Activated naive CD8-positive, alpha-beta T cell treated with anti-CD3 and anti-CD28 coated beads, Interleukin-2, amount 50 U/mL, for 24 hours (primary cell): Measurements from ENCODE around the gene PRKCD.

Experiments used
- ATAC-seq: fragments of 150-1000 bp; cut with Tn5 transposase; one replicate; pipeline ENCODE4 v1.10.0; 2021
- DNase-seq: peaks from one replicate; pipeline ENCODE4 v3.0.0; 2021
- H3K27ac Mint-ChIP-seq: one replicate; pipeline ENCODE4 v1.8.0; 2021; ENCODE audit warnings: mild to moderate bottlenecking, mixed read lengths
- H3K27me3 Mint-ChIP-seq: one replicate; pipeline ENCODE4 v1.8.0; 2021; ENCODE audit warnings: mixed read lengths
- H3K36me3 Mint-ChIP-seq: one replicate; pipeline ENCODE4 v1.8.0; 2021; ENCODE audit warnings: low read depth, mixed read lengths
- H3K4me1 Mint-ChIP-seq: one replicate; pipeline ENCODE4 v1.8.0; 2021; ENCODE audit warnings: mixed read lengths
- H3K4me3 Mint-ChIP-seq: one replicate; pipeline ENCODE4 v1.8.0; 2021; ENCODE audit warnings: mild to moderate bottlenecking, moderate library complexity, mixed read lengths
- H3K9me3 Mint-ChIP-seq: one replicate; pipeline ENCODE4 v1.8.0; 2021; ENCODE audit warnings: mixed read lengths

The PRKCD gene

DNA sequence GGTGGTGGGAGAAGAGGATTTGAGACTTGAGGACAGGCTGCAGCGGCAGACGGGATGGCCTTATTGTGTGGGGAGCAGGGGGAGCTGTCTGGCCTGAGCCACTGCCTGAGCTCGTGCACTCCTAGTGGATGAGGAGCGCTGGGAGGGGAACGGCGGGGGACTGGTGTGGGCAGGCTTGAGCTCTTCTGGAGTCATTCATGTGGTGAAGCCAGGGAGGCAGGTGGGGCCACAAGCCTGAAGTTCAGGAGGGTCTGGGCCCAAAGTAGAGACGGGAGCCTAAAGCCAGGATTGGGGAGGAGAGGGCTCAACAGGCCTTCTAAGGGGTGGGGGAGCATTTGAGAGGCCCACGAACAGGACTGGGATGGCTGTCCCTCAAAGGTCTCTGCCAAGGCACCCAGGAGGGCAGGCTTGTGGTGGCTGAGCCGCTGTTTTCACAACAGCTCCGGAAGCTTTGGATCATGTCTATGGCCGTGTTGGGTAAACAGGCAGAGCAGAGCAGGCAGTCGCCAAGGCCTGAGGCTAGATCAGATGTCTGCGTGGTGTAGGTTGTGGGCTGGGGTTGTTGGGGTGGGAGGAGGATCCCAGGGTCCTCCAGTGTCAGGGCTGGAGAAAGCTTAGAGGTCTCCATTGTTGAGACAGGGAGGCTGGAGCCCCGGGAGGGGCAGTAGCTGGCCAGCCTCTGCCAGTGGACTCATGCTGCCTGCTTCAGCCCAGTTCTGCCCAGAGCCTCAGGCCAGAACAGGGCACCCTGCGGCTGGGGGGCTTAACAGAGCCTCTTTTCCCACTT is 8.2 kb downstream of the PRKCD start:
- no peaks in the 10 kb centered on the region for H3K9me3 Mint-ChIP-seq
- H3K4me3 Mint-ChIP-seq = no peak overlapping the region
- peaks cover 41% of the 10 kb centered on the region for H3K4me1 Mint-ChIP-seq
- ATAC-seq (no peak), DNase-seq (no peak)
- no peaks in the 10 kb centered on the region for H3K36me3 Mint-ChIP-seq
- no peak overlapping the region for H3K27ac Mint-ChIP-seq
- H3K27me3 Mint-ChIP-seq = no peaks in the 10 kb centered on the region

DNA sequence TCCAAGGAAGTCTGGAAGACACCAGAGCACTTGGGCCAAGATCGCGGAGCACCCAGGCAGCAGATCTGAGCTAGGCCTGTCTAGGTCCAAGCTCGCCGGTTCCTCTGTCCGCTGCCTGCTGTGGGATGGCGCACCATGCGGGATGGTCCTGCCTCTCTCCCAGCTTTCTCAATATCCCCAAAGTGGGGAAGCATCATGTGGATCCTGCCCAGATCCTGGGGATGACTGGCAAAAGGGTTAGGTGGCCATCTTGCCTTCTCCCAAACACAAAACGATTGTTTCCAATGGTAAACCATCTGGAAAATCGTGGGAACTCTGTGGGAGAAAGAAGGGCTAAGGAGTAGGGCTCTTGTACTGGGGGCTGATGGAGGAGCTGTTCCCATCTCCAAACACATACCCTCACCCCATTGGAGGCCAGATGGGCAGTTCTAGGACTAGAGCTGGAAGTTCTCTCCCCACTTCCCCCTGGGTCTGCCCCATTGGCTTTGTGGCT is 8.9 kb downstream of the PRKCD start:
- DNase-seq (no peak), ATAC-seq (no peak)
- H3K27me3 Mint-ChIP-seq = no peaks in the 10 kb centered on the region
- peak overlapping the region; percentile 31 for H3K27ac Mint-ChIP-seq
- no peaks in the 10 kb centered on the region for H3K9me3 Mint-ChIP-seq
- no peak overlapping the region for H3K4me3 Mint-ChIP-seq
- peaks cover 41% of the 10 kb centered on the region for H3K4me1 Mint-ChIP-seq
- no peaks in the 10 kb centered on the region for H3K36me3 Mint-ChIP-seq

DNA sequence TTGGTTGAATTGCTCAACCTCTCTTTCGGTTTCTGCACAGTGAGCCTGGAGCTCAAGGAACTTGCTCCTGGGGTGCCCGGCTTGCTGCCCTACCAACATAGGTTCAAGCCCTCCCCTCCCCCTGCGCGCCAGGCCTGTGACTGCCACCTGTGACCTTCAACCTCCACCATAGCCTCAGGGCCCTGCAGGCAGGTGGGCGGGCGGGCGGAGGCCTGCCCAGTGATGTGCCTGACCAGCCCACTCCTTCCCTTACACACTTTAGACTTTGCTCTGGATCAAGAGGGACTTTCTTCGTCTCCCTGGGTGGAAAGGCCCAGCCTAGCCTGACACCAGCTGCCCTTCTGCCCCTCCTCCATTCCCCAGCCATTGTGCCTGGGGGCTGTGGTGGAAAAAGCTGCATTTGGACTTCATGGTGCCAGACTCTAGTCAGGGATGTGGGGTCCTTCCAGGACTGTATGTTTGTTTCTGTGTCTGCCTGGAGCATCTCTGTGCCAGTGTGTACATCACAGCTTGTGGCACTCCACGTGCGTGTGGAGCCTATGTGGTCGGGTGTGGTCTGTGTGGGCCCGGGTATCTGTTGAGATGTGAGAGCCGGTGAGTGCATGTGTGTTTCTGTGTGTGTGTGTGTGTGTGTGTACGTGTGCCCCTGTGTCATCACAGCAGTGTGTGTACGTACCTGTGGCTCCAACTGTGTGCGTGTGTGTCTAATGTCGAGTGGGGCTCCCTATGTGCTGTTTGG is 9.5 kb downstream of the PRKCD start:
- Mint-ChIP-seq H3K36me3 (no peaks in the 10 kb centered on the region), H3K27ac (peak overlapping the region; percentile 16), H3K4me3 (no peak overlapping the region), H3K4me1 (peaks cover 41% of the 10 kb centered on the region), H3K27me3 (no peaks in the 10 kb centered on the region), H3K9me3 (no peaks in the 10 kb centered on the region)
- ATAC-seq (peak; percentile 53), DNase-seq (peak; percentile 41)

DNA sequence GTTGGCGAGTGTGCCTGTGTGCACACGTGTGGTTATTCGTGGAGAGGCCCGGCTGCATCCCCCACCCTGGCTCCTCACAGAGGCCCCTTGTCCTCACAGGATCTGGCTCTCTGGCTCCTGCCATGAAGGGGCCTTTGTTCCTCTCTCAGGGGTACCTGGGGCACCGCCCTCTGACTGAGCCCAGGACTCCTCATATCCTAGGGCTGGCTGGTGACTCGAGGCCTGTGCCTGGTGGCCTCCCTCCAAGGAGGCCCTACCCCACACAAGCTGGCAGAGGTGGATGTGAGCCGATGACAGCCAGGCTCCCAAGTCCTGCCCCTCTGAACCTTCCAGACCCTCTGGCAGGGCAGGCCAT is 10.0 kb downstream of the PRKCD start:
- no peak for ATAC-seq
- Mint-ChIP-seq H3K4me3 (no peak overlapping the region), H3K27me3 (no peaks in the 10 kb centered on the region), H3K27ac (peak overlapping the region; percentile 16), H3K36me3 (no peaks in the 10 kb centered on the region), H3K9me3 (no peaks in the 10 kb centered on the region), H3K4me1 (peaks cover 41% of the 10 kb centered on the region)
- DNase-seq = no peak

DNA sequence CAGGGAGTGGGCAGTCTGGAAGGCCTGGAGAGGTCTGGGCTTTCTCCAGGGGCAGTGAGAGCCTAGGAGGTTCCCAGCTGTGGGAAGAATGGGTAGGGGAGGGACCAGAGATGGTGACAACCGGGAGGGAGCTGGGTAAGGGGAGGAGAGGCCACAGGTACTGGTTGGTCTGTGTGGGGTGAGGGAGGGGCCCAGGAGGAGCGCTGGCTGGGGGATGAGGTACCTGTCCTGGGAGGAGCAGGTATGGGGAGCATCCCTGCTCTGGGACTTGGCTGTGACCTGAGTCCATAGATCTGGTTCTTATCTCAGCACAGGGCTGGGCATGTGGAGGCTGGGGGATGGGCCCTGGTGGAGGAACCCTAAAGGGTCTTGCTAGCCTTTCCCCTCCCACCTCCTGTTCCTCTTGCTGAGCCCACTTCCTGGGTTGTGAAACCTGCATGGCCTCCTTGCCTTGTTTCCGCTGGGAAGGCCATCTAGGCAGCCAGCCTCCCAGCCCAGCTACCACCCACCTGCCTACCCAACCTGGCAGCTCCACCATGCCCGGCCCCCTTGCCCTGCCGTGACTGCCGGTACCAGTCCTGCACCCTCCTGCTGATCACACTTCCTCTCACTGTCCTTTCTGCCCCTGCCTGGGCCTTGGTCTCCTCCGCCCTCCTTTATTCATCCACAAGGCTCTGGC is 11.0 kb downstream of the PRKCD start:
- H3K4me3 Mint-ChIP-seq = no peak overlapping the region
- ATAC-seq (no peak), DNase-seq (no peak)
- H3K4me1 Mint-ChIP-seq = peaks cover 37% of the 10 kb centered on the region
- no peaks in the 10 kb centered on the region for H3K9me3 Mint-ChIP-seq
- H3K27me3 Mint-ChIP-seq = no peaks in the 10 kb centered on the region
- no peaks in the 10 kb centered on the region for H3K36me3 Mint-ChIP-seq
- no peak overlapping the region for H3K27ac Mint-ChIP-seq

DNA sequence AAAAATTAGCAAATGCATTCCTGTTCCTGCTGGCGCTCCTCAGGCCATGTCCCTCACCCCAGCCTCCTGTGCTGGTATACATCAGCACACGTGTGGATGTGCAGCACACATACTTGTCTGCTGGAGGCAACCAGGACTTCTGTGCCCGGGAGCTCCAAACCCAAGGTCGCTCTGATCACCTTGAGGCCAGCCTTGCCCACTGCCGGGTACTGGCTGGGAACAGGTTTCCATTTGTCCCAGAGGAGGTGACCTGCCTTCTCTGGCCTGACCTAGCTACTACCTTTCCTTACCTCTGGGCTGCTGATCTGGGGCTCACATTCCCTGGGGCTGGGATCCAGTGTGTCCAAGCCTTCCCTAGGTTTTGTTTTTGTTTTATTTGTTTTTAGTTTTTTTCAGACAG is 12.1 kb downstream of the PRKCD start:
- no peak for DNase-seq
- no peaks in the 10 kb centered on the region for H3K36me3 Mint-ChIP-seq
- no peak for ATAC-seq
- no peaks in the 10 kb centered on the region for H3K27me3 Mint-ChIP-seq
- H3K4me1 Mint-ChIP-seq = peaks cover 34% of the 10 kb centered on the region
- H3K4me3 Mint-ChIP-seq = no peak overlapping the region
- H3K9me3 Mint-ChIP-seq = no peaks in the 10 kb centered on the region
- H3K27ac Mint-ChIP-seq = no peak overlapping the region

DNA sequence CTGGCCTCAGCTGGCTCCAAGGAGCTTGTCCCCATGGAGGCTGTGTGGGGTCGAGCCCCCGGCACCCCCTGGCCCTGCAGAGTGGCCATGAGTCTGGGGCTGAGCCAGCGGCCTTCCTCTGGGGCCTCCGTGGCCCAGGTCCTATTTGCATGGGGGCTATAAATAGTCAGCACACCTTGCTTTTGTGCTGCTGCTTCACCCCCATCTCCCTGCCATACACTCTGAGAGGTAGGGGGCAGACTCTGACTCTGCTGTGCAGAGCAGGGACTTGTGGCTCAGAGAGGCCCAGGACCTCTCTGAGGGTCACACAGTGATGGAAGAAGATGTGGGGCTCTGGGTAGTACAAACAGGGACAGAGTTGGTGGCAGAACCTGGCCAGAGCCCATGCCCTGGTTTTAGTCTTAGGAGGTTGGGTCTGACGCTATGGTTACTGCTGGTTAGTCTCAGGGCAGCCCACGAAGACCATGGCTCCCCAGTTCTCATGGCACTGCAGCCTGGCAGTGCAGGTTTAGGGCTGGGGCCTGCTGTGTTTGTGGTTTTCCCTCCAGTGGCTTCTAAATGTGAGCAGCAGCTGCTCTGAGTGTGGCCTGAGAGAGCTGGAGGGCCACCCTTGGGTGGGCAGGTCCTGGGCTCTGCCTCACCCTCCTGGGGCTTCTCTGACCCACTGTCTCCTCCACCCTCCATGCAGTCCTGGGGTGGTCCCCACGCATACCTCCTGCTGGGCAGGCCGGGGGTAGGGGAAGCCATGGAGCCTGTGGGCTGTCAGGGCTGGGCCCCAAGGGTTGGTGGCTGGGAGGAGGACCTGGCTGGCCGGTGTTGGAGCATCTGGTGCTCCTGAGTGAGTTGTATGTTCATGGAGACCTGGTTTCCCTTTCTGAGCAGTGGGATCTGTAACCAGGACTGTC is 13.6 kb downstream of the PRKCD start:
- H3K27me3 Mint-ChIP-seq = no peaks in the 10 kb centered on the region
- H3K36me3 Mint-ChIP-seq = peaks cover 7% of the 10 kb centered on the region
- no peak overlapping the region for H3K4me3 Mint-ChIP-seq
- H3K9me3 Mint-ChIP-seq = no peaks in the 10 kb centered on the region
- DNase-seq = no peak
- no peak overlapping the region for H3K27ac Mint-ChIP-seq
- peaks cover 25% of the 10 kb centered on the region for H3K4me1 Mint-ChIP-seq
- ATAC-seq = no peak

DNA sequence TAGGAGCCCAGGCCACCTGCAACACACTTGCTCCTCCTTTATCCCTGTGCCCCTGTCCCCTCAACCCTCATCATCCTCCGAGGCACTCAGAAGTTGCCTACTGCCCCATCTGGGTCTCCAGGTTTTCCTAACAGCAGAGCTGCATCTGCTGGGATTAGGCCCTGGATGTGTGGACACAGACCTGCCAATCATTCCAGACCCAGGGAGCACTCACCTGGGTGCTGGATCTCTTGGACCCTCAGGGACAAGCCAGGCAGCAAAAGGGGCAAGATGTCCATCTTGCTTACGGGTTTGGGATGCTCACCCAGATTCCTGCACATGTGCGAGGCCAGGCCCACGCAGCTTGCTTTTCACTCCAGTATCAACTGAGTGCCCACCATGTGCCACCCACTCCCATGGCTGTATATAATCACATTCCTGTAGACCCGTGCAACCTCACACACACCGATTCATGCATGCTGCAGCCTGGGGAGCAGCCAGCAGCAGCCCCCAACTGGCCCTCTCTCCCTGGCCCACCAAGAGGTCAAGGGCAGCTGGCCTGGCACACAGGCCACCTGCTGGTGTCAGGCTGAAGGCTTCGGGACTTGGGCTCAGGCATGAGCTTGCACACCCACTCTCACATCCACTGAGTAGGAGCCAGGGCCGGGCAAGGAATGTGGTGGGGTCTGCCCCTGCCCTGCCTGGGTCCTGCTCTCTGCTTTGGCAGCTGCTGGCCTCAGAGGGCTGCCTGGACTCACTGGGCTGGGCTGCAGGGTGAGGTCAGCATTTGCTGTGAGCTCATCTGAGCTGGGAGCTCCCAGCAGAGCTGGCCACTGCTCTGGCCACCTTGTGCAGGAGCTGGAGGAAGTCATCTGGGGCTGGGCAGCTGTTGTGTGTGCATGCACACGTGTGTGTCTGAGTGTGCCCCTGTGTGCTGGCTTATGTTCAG is 14.9 kb downstream of the PRKCD start:
- H3K4me1 Mint-ChIP-seq = peaks cover 14% of the 10 kb centered on the region
- no peaks in the 10 kb centered on the region for H3K27me3 Mint-ChIP-seq
- ATAC-seq (no peak), DNase-seq (no peak)
- no peaks in the 10 kb centered on the region for H3K9me3 Mint-ChIP-seq
- no peak overlapping the region for H3K4me3 Mint-ChIP-seq
- H3K36me3 Mint-ChIP-seq = peaks cover 7% of the 10 kb centered on the region
- H3K27ac Mint-ChIP-seq = no peak overlapping the region

DNA sequence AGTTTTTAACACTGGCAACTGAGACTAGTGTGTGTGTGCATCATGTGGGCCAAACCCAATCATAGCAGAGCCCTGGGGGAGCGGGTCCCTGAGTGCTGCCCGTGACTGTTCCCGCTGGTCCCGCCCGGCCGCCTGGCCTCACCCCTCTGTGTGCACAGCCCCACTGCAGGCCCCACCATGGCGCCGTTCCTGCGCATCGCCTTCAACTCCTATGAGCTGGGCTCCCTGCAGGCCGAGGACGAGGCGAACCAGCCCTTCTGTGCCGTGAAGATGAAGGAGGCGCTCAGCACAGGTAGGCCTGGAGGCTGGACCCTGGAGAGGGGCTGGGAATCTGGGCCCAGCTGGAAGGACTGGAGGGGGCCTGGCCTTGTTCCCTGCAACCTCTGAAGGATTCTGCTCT is 17.2 kb downstream of the PRKCD start:
- Mint-ChIP-seq H3K9me3 (no peaks in the 10 kb centered on the region), H3K27me3 (no peaks in the 10 kb centered on the region), H3K4me3 (no peak overlapping the region), H3K4me1 (peaks cover 7% of the 10 kb centered on the region), H3K36me3 (peaks cover 11% of the 10 kb centered on the region), H3K27ac (no peak overlapping the region)
- DNase-seq = no peak
- ATAC-seq = no peak

DNA sequence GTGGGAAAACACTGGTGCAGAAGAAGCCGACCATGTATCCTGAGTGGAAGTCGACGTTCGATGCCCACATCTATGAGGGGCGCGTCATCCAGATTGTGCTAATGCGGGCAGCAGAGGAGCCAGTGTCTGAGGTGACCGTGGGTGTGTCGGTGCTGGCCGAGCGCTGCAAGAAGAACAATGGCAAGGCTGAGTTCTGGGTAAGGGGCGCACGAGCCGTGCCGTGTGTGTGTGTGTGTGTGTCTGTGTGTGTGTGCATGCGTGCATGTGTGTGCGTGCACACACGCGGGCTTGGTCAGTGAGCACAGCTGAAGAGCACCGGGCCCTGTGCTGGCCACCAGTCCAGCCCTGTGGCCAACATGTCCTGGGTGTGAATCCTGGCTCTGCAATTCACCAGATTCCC is 18.6 kb downstream of the PRKCD start:
- no peak for ATAC-seq
- H3K4me1 Mint-ChIP-seq = peaks cover 2% of the 10 kb centered on the region
- H3K36me3 Mint-ChIP-seq = peaks cover 12% of the 10 kb centered on the region
- no peaks in the 10 kb centered on the region for H3K9me3 Mint-ChIP-seq
- no peaks in the 10 kb centered on the region for H3K27me3 Mint-ChIP-seq
- no peak overlapping the region for H3K27ac Mint-ChIP-seq
- DNase-seq = no peak
- no peak overlapping the region for H3K4me3 Mint-ChIP-seq

DNA sequence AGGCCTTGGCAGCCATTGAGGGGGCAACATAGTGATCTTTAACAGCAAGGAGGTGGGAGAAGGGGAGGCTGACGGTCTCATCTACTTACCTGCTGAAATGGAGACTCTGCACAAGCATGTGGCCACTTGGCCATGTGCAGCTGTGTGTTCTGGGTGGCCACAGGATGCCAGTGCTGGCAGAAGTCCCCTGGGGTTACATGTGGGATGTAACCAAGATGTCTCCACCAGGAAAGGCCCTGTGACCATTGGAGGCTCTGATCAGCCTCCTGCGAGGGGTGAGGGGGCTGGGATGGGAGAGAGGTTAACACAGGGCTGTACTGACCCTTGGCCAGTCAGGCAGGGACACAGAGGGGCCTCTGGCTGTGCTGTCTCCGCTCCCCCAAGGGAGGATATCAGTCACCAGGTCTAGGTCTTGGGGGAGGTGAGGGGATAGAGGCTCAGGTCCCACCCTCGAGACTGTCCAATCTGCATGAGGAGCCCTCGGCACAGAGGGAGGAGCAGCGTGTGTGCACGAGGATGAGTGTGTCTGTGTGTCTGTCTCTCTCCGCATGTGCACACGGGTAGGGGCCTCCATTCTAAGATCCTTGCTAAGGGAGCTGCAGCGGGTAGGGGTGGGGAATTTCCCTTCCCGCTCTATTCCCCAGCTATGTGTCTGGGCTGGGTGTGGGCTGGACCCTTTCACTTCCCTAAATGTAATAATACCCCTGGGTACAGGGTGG is 19.5 kb downstream of the PRKCD start:
- ATAC-seq (peak; percentile 65), DNase-seq (no peak)
- peaks cover 2% of the 10 kb centered on the region for H3K4me1 Mint-ChIP-seq
- no peak overlapping the region for H3K27ac Mint-ChIP-seq
- peaks cover 12% of the 10 kb centered on the region for H3K36me3 Mint-ChIP-seq
- no peaks in the 10 kb centered on the region for H3K27me3 Mint-ChIP-seq
- H3K4me3 Mint-ChIP-seq = no peak overlapping the region
- no peaks in the 10 kb centered on the region for H3K9me3 Mint-ChIP-seq

DNA sequence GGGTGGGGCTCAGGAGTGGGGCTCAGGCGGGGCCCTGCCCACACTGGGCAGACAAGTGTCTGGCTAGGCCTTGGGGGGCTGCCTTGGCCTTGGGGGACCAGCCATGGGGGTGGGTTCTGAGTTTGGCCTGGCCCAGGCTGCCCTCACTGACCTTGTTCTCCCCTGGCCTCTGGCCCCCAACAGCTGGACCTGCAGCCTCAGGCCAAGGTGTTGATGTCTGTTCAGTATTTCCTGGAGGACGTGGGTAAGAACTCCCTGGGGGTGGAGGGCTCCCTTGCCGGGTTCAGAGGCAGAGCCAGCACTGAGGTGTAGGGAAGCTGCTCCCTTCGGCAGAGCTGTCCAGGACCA is 20.0 kb downstream of the PRKCD start:
- Mint-ChIP-seq H3K9me3 (no peaks in the 10 kb centered on the region), H3K36me3 (peaks cover 12% of the 10 kb centered on the region), H3K4me1 (peaks cover 2% of the 10 kb centered on the region), H3K4me3 (no peak overlapping the region), H3K27ac (no peak overlapping the region), H3K27me3 (no peaks in the 10 kb centered on the region)
- no peak for ATAC-seq
- DNase-seq = no peak

DNA sequence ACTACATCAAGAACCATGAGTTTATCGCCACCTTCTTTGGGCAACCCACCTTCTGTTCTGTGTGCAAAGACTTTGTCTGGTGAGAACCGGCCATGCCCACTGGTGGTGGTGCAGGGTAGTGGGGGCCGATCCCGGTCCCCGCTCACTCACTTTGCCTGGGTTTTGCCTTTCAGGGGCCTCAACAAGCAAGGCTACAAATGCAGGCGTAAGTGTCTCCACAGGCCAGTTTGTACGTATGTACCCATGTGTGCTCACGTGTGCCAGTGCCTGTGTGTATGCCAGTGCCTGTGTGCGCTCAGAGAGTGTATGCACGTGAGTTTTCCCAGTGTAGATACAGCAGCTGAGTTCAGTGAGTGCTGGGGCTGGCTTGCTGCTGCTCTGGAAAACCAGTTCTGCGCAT is 20.5 kb downstream of the PRKCD start:
- peaks cover 12% of the 10 kb centered on the region for H3K36me3 Mint-ChIP-seq
- no peak overlapping the region for H3K4me3 Mint-ChIP-seq
- DNase-seq (no peak), ATAC-seq (no peak)
- peaks cover 2% of the 10 kb centered on the region for H3K4me1 Mint-ChIP-seq
- H3K27me3 Mint-ChIP-seq = no peaks in the 10 kb centered on the region
- H3K27ac Mint-ChIP-seq = no peak overlapping the region
- H3K9me3 Mint-ChIP-seq = no peaks in the 10 kb centered on the region
